22Rv1 (cell line): Measurements from ENCODE around the gene AANAT.

ENCODE experiments used
- H3K27ac ChIP-seq: fragments of 450-650 bp; 2 replicates; pipeline ENCODE4 v1.5.1; 2017
- ZFX ChIP-seq: fragments of 450-650 bp; IDR thresholded peaks from 2 replicates; pipeline ENCODE4 v1.6.1; 2017; ENCODE audit warnings: antibody characterized with exemption, borderline replicate concordance
- TF ChIP-seq, protein P1 (sequence below): fragments of 450-650 bp; IDR thresholded peaks from 2 replicates; pipeline ENCODE4 v1.5.1; 2017; ENCODE audit warnings: mild to moderate bottlenecking

Gene AANAT

DNA sequence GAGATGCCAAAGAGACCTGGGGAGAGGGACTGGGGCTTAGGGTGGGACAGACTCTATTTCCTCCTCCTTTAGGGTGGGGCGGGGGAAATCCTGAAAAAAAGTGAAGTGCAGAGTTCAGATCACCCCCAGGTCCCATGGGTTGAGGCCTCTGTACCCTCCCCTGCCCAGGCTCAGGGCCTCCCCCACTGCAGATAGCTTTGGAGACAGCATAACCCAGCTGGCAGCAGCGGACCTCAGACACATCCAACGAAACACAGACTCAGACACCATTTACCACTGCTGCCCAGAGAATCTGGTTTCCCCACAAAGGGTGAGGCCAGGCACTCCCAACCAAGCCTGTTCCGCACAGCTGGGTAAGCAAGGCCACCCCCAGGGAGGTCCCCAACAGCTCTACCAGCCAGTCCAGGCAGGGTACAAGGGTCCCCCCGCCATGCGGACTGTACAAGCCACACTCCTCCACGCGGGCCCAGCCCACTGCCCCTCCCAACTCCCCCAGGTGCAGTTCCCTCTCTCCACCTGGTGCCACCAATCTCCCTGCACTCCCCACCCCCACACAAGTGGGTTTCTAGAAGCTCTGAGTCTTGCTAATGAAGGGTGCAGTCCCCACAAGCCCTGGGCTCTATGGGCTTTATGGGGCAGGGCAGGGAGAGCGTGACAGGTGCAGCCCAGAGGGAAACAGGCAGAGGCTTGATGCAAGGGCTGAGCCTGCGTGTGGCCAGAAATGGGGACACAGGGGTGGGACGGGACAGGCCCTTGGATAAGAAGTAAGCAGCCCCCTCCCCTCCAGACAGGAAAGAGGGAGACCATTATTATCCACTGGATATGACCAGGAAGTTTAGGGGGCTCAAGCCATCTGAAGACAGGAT, 25.0 kb downstream of the AANAT start:
- no peak for TF ChIP-seq ZFX
- TF ChIP-seq, protein P1, sequence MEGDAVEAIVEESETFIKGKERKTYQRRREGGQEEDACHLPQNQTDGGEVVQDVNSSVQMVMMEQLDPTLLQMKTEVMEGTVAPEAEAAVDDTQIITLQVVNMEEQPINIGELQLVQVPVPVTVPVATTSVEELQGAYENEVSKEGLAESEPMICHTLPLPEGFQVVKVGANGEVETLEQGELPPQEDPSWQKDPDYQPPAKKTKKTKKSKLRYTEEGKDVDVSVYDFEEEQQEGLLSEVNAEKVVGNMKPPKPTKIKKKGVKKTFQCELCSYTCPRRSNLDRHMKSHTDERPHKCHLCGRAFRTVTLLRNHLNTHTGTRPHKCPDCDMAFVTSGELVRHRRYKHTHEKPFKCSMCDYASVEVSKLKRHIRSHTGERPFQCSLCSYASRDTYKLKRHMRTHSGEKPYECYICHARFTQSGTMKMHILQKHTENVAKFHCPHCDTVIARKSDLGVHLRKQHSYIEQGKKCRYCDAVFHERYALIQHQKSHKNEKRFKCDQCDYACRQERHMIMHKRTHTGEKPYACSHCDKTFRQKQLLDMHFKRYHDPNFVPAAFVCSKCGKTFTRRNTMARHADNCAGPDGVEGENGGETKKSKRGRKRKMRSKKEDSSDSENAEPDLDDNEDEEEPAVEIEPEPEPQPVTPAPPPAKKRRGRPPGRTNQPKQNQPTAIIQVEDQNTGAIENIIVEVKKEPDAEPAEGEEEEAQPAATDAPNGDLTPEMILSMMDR: no peak
- H3K27ac ChIP-seq: no peak overlapping the region

DNA sequence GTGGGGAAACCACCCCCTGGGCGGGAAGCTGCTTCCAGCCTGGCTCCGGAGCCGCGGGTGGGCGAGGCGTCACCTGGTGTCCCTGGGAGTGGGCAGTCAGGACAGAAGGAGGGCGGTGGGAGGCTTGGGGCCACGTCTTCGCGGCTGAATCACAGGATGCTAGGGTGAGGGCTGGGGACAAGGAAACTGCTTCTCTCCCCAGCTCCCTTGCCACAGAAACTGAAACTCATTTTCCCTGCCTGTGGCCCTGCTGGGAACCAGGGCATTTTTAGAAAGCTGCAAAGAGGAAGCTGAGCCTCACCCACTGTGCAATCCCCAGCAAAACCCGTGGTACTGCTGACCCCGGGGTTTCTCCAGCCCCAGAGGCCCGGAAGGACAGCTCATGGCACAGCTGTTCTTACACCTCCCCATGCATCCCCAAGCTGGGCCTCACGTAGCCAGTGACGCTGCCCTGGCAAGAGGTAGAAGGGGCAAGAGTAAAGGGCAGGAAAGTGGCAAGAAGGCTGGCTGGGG, 25.6 kb downstream of the AANAT start:
- TF ChIP-seq, protein P1: no peak
- TF ChIP-seq ZFX: no peak
- no peak overlapping the region for H3K27ac ChIP-seq

DNA sequence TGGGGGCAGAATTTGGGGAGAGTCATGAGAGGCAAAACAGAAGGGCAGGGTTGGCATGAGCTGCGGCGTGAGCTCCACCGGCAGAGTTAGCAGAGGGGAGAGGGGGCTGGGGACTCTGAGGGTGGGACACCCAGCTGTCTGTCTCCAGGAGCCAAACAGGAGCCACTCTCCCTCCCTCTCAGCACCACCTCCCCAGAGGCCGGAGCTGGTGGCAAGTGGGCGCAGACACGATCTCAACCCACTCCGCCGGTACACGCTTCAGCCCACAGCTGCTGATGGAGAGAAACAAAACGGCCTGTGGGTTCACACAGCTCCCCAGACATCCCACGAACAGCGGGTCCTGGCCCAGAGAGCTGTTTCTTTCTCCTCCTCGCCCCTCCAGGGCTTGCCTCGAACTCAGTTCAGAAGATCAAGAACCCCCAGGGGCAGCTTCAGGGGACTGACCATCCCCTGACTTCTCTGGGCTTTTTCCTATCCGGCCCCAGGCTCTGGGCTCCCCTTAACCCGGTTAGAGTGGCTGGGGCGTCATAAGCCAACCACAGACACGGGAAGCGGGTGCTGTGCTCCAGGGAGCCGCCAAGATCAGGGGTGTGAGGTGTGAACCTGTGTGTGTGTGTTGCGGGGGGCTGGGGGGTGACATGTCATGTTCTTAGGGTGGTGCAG, 26.2 kb downstream of the AANAT start:
- no peak overlapping the region for H3K27ac ChIP-seq
- no peak for TF ChIP-seq ZFX
- TF ChIP-seq, protein P1: no peak

DNA sequence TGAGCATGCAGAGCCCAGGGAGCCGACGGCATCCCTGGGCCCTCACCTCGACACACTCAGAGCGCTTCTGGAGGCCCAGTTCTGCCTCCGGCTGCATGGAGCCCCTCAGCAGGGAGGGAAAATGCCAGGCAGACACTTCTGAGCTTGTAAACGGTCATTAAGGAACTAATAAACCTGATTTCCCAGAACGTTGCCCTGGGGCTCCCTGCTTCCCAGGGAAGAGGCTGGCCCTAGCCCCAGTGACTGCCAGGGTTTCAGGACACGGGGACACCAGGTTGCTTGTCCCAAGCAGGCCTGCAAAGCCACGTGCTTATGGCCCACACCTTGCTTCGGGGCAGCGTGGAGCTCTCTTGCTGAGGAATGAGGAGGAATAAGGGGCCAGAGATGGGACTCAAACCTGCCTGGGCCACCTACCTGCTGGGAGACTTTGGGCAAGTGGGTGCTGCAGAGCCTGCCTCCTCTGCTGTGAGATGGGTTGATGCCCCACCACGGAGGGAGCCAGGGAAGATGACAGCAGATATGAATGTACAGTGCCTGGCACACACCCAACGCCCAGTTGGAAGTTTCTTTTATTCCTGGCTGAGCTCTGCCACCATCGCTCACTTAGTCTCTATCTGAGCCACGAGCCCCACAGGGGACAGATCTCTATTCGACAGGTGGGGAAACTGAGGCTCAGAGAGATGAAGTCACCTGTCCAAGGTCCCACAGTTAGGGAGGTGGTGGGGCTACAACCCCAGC, 28.4 kb downstream of the AANAT start:
- H3K27ac ChIP-seq: no peak overlapping the region
- TF ChIP-seq, protein P1: no peak
- TF ChIP-seq ZFX: no peak

DNA sequence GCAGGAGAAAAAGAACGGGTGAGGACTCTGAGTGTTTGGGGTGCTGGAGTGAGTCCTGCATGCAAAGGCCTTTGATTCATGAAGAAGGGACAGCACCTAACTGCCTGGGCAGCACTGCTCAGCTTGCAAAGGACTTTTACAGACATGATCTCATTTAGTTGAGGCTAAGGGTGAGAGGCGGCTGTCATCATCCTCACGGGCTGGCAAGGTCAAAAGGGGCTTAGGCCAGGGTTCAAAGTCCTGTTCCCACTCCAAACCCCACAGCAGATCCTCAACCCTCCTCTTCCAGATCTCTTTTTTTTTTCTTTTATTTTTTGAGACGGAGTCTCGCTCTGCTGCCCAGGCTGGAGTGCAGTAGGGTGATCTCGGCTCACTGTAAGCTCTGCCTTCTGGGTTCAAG, 29.1 kb downstream of the AANAT start:
- TF ChIP-seq, protein P1: no peak
- no peak for TF ChIP-seq ZFX
- H3K27ac ChIP-seq: no peak overlapping the region

DNA sequence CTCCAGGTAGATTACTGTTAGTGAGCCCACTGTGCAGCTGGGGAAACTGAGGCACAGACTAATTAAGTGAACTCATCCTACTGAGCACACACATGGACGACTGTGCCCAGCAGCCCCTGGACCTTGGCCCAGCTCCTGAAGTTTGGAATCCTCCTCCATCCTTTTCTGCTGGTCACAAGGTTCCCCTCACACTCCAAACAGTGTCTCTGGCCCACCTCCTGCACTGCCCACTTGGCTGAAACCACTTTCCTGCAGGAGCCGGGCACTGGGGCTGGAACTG, 30.2 kb downstream of the AANAT start:
- TF ChIP-seq, protein P1: no peak
- TF ChIP-seq ZFX: no peak

More for the DNA sequence above, 30.2 kb downstream of the AANAT start:
- H3K27ac ChIP-seq: no peak overlapping the region
